CD4-positive, alpha-beta T cell treated with Interleukin-4 for 1 hour (primary cell): ENCODE results near the gene BLVRB.
A peak's percentile ranks its signal among the peaks of the same experiment; 100 is the strongest.
"Not testable (repeated sequence)": the region's sequence is repeated elsewhere in the genome, so short reads cannot be mapped to it uniquely, and the experiment has no call there.

ENCODE experiments used
- DNase-seq, 2 donors: peaks; one replicate each; pipeline ENCODE4 v3.0.0-alpha.2; 2020 to 2022

The BLVRB gene

DNA sequence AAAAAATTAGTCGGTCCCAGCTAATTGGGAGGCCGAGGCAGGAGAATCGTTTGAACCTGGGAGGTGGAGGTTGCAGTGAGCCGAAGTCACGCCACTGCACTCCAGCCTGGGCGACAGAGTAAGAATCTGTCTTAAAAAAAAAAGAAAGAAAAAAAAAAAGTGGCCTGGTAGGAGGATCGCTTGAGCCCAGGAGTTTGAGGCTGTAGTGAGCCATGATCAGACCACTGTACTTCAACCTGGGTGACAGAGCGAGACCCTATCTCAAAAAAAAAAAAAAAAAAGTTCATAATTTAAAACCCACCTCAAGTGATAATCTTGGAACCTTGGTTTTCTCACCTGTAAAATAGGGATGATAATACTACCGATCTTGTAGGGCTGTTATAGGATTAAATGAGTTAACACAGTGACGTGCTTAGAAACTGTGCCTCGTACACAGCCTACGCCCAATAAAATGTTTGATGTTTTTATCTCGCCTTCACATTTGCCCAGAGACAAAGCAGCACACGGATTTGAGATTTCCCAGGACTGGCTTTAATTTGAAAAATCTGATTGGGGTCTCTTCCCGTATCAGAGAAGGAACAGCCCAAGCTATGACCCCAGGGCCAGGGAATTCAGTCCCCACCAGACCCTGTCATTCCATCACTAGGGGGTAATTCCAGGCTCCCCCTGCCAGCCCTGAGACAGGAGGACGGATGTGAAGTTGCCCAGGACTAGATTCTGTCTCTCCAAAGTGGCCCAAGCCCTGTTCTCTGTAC is 43.4 kb downstream of the BLVRB start:
- DNase-seq = no peak

DNA sequence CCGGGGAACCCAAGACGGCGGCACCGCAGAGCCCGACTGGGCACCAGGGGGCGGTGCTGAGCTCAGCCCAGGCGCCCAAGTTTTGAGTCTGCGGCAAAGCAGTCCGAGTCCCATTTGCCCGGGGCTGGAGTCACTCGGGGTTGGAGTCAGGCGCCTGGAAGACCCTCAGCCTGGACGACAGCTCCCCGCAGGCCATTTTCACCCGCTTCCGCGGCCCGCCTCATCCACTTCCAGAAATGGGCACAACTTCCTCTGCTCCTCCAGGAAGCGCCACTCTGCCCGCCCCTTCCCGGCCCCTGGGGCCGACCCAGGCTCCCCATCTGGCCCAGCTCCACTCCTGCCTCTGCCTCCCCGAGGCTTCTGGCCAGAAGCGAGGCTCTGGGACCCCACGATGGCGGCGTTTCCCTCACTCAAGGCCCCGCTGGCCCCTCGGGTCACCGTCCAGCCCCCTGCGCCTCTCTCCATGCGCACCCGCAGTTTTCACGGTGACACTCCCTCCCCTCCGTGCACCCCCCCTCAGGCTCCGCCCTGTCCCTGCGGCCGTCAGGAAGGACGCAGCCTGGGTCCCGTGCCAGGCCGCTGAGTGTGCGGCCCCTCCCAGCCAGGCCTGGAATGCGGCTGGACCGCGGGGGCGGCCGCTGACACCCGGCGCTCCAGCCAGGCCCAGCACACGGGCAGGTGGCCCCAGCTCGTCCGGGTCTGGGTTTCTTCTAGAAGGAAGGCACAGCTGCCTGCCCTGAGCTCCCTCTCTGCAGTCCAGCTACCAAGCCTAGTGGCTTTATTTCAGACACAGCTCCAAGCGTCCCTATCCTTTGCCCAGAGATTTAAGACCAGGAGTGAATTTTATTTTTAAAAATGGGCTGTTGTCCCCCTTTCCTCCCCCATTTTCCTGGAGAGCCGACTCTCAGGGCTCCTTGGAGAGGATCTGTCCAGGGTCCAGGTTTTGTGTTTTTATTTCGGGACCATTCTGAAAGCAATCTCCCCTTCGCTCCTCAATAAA is 44.5 kb downstream of the BLVRB start:
- DNase-seq = peak; percentile 69 to 78

DNA sequence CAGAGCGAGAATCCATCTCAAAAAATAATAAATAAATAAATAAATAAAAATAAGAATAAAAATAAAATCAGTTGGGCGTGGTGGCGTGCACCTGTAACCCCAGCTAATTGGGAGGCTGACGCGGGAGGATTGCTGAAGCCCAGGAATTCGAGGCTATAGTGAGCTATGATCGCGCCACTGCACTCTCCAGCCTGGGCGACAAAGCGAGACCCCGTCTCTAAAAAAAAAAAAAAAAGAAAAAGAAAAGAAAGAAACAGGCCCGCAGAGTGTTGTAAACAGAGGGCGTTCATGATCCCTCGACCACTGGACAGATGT is 45.1 kb downstream of the BLVRB start:
- no peak for DNase-seq

DNA sequence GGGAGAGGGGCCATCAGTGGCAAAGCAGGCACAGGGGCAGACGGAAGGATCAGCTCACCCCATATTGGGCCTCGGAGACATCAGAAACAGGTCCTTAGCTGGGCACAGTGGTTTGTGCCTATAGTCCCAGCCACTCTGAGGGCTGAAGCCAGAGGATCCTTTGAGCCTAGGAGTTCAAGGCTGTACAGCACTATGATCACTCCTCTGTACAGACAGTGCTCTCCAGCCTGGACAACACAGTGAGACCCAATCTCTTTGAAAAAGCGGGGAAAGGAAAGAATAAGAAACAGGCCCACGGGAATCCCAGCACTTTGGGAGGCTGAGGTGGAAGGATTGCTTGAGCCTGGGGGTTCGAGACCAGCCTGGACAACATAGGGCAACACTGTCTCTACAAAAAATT is 45.8 kb downstream of the BLVRB start:
- no peak for DNase-seq

DNA sequence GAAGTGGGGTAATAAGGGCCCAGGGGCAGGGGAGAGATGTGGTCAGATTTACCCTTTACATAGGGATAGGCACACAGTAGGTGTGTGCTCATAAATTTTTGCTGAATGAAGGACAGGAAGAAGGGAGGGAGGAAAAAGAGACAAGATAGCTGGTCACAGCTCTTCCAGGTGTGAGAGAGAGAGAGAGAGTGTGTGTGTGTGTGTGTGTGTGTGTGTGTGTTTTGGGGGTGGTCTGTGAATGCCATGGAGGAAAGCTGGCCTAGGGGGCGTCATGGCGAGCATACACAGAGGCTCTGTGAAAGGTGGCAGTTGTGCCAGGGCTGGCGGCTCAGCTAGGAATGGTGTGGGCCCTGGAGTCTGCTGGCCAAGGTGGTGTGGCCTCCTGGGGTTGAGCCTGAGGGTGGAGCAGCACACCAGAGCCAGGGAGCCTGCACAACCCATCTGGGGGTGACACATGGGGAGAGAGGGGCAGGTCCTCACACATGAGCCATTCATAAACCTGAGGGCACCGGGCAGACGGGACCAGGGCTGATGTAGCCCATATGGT is 46.4 kb downstream of the BLVRB start:
- DNase-seq = no peak

DNA sequence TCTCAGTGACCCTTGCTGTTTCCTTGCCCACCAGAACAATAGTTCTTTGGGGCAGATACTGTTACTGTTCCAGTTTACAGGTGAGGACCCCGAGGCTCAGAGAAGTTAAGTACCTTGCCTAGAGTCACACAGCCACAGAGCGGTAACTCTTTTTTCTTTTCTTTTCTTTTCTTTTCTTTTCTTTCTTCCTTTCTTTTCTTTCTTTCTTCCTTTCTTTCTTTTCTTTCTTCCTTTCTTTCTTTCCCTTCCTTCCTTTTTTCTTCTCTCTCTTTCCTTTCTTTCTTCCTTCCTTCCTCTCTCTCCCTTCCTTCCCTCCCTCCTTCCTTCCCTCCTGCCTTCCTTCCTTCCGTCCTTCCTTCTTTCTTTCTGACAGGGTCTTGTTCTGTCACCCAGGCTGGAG is 47.5 kb downstream of the BLVRB start:
- no peak for DNase-seq

DNA sequence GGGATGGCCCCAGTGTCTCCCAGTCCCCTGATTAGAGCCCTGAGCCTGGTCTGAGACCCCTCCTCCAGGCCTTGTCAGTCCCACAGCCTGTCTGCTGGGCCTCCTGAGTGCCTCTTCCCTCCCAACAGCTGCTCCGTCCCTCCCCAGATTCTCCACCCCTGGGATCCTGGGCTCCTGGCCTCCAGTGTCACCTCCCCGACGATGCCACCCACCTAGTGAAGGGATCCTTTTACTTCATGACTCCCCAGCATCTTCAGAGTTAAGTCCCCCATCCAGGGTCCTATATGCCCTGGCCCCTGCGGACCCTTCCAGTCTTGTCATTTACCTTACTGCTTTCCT is 47.9 kb downstream of the BLVRB start:
- no peak for DNase-seq

DNA sequence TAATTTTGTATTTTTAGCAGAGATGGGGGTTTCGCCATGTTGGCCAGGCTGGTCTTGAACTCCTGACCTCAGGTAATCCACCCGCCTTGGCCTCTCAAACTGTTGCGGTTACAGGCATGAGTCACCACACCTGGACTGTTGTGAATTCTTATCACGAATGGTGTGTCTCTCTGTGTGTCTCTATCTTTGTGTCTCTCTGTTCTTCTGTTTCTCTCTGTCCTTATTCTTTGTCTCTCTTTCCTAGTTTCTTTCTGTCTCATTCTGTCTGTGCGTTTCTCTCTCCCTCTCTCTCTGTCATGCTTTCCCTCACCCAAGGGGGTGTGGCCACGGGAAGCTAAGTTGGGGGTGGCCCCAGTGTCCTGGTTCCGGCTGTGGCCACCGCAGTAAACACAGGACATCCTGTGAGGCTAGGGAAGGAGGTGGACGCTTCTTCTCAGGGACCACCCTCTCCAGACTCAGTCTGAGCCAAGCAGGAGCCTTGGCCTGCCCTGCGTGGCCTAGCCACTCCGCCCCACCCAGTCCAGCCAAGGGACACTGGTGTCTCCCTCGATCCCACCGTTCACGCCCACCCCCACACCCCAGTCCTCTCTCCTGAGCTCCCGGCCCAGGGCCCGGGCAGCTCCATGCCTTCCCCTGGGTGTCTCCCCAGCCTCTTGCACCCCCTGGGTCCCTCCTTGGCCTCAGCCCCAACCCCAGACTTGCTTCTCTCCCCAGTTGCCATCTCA is 48.5 kb downstream of the BLVRB start:
- no peak for DNase-seq

DNA sequence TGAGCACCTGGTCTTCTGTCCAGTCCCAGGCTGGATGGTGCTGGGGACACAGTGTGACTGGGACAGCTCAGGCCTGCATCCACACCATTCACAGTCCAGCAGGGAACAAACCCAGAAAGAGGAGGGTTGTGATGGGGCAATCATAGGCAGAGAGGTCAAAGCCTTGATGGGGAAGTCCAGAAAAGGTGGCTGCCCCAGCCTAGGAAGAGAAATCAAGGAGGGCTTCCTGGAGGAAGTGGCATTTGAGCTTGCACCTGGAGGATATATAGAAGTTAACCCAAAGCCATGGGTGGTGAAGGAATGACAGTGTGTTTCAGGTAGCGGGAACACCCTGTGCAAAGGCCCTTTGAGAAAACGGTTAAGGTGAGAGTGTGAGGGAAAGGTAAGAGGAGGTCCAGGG is 49.8 kb downstream of the BLVRB start:
- no peak for DNase-seq

DNA sequence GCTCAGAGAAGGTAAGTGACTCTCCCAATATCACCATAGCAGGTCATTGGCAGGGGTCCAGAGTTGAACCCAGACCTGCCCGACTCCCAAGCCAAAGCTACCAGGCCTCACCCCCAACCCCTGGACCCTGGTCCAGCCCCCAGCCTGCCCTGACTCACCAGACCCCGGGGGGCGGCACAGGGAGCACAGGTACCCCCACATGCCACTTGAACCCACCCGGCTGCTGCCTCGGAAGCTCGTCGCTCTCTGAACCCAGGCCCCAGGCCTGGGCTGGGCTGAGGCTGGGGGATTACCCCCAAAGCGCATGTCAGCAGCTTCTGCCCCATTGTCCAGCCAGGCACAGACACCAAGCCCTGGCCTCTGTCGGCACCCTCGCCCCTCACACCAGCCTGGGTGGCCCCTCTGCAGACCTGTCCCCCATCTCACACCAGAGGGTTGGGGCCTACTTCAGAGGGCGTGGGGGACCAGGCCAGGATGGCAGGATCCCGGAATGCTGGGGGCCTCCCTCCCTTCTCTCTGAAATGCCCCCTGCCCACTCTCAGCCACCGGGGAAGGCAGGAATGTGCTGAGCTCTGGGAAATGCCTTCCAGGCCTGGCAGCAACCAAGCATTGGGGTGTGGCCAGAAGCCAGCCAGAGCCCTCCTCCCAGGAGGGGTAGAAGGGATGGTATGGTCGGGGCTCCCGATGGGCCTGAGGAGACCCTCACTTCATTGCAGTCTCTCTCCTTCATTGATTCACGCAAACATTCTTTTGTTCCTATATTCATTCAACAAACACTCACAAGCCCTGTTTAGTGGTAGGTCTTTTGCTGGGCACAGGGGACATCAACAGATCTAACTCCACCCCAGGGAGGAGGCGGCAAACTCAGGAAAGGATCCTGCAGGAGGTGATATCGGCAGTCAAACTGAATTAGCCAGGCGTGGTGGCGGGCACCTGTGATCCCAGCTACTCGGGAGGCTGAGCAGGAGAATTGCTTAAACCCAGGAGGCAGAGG is 50.7 kb downstream of the BLVRB start:
- no peak for DNase-seq

DNA sequence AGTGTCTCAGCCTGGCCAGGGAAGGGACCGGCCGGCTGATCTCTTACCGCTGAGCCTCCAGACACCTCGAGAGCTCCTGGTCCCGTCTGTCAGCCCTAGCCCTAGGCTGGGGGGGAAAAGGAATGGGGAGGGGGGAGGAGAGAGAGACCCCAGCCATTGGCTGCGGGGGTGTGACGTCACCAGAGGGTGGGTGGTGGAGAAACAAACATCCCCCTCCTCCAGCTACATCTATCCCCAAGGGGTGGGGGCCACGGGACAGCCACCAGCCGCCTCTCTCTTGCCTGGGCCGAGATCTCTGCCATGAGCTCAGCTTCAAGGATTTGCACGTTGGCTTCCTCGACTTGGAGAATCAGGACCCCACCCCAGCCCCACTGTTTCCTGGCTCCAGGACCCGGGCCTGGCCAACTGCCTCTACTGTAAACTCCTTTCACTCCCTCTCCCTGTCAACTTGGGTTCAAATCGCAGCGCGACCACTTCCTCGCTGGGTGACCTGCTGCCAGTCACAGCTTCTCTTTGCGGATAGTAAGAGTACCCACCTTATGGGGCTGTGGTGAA is 52.2 kb downstream of the BLVRB start, which contains the start of gene PRX:
Gene PRX (minus strand): TSS at position 88 of the 555 bp plus-strand sequence. CDS start 5,446 bp downstream, outside the sequence.
- DNase-seq = no peak

DNA sequence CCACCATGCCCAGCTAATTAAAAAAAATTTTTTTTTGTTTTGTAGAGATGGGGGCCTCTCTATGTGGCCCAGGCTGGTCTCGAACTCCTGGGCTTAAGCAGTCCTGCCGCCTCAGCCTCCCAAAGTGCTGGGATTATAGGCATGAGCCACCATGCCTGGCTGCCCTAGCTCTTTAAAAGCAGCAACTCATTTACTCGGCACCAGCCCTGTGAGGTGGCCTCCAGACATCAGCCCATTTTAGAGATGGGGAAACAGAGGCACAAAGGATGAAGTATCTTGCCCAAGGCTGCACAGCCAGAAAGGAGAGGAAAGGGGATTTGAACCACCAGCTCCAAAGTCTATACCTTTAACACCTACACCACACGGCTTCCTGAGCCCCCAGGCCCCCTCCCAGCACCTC is 52.7 kb downstream of the BLVRB start:
- no peak for DNase-seq

DNA sequence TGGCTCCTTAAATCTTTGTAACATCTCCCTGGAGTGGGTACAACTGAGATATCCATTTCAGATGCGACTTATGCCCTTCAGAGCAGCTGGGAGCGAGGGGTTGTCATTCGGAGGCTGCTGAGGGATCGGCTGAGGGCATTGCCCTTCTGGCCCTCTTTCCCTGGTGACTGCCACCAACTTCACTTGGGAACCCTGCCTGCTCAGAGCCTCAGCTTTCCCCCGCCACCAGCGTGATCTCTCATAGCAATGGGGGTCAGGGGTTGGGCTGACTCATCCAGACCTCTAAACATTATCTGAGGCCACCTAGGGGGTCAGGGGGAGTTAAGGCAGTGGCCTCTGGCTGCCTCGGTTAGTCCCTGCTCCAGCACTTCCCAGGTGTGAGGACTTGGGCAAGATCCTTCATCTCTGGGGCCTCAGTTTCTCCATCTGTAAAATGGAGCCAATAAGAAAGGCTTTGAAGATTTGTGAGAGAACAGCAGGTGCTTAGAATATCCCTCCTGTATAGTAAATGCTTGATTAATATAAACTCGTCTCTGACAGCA is 53.5 kb downstream of the BLVRB start:
- no peak for DNase-seq

DNA sequence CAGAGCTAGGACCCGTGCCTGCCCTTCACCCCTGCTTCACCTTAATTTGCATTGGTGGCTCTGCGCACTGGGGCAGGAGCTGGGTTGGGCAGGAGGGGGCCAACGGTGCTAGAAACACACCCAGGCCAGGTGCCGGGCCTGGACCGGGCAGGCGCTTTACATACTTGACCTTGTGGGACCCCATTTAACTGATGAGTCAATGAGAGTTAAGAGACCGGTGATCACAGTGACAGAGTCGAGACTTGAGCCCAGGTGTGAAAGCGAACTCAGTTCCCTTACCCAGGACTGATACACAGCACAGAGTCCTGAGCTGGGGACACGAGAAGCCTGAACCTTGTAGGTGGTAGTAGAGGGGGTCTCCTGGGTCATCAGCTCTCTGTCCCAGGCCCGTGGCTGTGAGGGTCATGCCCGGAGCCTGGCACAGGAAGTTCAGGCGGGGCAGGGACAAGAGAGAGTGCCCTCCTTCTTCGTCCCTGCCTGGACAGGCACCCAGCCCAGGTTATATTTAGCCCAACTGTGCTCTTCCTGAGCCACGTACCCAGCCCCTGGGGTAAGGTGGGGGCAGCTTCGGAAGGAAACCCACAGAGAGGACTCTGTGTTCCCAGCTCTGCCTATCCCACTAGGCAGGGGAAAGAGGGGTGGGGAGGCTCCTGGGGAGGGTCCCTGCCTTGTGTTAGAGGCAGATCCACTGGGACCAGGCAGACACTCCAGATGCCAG is 54.3 kb downstream of the BLVRB start:
- DNase-seq = no peak

DNA sequence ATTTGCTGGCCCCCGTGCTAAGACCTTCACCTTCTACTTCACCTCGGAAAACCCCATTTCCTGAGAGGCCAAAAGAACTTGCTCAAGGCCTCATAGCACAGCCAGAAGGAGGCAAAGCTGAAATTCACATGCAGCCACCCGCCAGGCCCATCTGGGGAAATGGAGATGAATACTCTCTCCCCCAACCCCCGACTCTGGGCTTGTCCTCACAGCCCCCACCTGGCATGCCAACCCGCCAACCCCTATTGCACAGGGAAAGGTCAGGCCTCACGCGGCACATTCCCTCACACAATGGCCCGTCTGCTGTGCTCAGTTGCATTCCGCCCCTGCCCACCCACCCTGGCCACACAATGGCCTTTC is 55.5 kb downstream of the BLVRB start:
- no peak for DNase-seq

DNA sequence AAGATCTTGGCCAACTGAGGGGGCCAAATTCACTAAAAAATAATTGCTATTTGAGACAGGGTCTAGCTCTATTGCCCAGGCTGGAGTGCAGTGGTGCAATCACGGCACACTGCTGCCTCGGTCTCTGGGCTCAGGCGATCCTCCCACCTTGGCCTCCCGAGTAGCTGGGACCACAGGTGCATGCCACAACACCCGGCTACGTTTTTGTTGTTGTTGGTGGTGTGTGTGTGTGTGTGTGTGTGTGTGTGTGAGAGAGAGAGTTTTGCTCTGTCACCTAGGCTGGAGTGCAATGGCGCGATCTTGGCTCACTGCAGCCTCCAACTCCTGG is 57.0 kb downstream of the BLVRB start:
- DNase-seq = not testable (repeated sequence)

DNA sequence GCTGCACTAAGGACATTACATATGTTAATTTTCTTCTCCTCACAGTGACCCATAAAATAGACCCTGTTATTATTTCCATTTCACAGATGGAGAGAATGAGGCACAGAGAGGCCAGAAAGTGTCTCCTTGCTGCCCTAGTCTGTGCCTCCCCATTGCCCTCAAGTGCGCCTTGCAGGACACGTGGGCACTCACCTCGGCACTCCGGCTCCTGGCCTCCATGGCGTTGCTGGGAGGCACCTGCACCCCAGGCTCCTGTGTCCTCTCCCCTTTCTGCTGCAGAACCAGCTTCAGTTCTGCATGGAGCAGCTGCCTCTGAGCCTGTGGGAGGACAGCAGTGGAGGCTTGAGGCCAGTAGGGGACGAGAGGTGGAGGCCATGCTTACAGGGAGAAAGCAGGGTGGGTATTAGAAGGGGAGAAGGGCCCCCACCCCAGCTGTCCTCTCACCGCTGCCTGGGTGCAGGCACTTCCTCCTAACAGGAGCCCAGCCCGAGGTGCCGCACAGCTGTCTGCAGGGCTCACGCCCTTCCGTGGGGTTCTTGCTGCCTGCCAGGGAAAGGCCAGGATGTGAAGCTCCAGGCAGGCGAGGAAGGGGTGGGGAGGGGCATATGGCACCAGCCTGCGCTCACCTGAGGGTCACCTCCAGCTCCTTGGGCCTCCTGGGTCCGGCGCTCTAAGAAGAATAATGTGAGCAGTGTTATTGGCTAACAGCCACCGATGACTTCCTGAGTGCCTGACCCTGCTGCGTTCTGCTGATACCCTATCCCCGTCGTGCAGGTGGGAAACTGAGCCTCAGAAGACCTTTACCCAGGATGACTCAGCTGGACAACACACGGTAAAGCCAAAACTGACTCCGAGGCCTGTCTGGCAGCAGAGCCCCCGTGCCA is 57.6 kb downstream of the BLVRB start:
- no peak for DNase-seq

DNA sequence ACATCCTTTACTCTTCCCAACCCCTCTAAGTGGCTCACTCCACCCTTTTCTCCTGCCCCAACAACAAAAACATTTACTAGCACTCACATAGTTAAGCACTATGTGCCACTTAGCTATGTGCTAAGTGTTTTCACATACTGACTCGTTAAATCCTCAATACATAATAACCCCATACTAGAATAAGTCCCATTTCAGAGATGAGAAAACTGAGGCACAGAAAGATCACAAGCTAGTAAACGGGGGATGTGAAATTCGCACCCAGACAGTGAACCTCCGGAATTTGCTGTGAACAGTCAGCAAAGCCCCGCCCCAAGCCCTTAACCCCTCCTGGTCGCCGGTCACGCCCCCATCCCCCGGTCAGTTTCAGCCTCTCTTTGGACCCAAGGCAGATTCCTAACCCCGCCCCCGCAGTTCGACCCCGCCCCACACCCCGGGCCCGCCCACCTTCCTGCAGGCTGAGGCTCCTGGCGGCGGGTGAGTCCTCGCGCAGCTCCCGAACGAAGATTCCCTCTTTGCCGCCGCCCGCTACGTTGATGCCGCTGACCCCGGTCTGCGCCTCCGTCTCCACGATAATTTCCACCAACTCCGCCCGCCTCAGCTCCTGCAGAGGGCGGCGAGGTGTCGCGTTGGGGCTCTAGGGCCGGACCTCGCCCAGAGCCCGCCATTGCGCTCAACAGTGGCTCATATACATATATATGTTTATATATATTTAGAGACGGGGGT is 62.1 kb downstream of the BLVRB start:
- DNase-seq = peak; percentile 88

DNA sequence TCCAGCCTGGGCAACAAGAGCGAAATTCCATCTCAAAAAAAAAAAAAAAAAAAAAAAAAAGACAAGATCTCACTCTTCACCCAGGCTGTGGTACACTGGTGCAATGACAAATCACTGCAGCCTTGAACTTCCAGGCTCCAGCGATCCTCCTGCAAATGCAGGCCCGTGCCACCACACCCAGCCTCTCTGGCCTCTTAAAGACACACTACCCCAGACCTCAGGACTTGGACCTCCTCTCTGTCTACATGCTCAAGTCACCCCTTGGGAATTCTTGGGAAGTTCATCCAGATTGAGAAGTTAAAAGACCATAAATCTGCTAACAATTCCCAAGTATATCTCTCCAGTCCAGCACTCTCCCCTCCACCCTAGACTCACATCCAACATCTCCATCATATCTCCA is 65.0 kb downstream of the BLVRB start:
- DNase-seq = no peak
